ENCODE data around the gene APOC4.

APOC4 gene

DNA sequence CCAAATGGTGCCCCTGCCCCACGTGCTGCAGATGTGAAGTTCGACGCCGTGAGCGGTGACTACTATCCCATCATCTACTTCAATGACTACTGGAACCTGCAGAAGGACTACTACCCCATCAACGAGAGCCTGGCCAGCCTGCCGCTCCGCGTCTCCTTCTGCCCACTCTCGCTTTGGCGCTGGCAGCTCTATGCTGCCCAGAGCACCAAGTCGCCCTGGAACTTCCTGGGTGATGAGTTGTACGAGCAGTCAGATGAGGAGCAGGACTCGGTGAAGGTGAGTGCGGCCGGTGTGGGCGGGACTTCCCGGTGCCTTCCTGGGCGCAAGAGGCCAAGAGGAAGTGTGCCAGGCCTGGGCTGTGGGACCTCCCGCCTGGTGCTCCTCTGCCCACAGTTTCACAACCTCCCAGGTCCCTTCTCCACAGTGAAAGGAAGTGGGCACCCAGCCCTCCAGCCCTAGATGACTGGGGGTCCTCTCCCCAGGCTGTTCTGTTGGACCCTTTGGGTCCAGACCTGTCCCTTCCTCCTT, 45.2 kb downstream of the APOC4 start:
- Histone ChIP-seq H3K9ac (ENCODE audit: low read depth, low read length) (no peak overlapping the region), H3K4me1 (ENCODE audit: insufficient read depth, low read length) (no peaks in the 10 kb centered on the region), H3K27ac (ENCODE audit: low read depth, low read length) (no peak overlapping the region), H3K9me3 (ENCODE audit: insufficient read depth, low read depth, low read length) (no peaks in the 10 kb centered on the region), H3K4me3 (ENCODE audit: low read length) (no peak overlapping the region), H3K36me3 (ENCODE audit: insufficient read depth, low read length) (peaks cover 70% of the 10 kb centered on the region), H3K27me3 (ENCODE audit: insufficient read depth, low read length) (no peaks in the 10 kb centered on the region)
- 96% methylated on average over 20 of the region's 20 CpGs for WGBS

DNA sequence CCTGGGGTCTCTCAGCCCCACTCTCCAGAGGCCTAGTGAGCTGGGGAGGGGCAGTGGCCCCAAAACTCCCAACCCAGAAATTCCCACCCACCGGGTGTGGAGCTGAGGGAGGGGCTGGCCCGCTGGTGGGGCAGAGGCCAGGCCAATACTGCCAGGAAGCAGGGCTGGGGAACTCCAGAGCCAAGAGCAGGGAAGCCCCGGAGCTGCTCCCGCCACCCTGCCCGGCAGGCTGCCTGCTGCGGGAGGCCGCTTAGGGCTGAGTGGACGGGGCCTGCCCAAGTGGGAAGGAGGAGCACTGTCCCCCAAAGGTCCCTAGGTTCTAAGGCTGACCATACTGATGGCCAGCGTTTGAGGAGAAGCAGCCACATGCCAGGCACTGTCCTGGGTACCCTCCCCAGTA, 46.2 kb downstream of the APOC4 start:
- Histone ChIP-seq H3K9ac (ENCODE audit: low read depth, low read length) (no peak overlapping the region), H3K36me3 (ENCODE audit: insufficient read depth, low read length) (peaks cover 69% of the 10 kb centered on the region)

DNA sequence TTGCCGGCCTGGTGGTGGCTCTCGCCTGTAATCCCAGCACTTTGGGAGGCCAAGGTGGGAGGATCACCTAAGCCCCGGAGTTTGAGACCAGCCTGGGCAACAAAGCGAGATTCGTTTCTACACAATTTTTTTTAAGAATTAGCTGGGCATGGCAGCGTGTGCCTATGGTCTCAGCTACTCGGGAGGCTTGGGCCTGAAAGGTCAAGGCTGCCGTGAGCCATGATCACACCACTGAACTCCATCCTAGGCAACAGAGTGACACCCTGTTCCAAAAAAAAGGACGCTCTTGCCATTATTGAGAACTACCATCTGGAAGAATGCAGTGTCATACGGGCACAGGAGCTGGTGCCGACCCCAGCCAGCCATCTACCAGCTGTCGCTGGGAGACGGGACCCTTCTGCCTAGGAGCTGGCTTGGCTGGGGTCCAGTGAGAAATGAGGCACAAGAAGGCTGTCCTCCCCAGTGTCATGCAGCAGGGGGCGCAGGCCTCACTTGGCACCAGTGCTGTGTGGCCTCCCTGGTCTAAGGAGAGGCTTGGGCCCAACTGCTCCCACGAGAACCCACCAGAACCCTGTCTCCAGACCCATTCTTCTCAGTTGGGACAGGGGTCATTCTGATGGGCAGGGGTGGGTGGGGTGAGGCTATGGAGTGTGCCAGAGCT, 47.0 kb downstream of the APOC4 start:
- Histone ChIP-seq H3K4me3 (ENCODE audit: low read length) (no peak overlapping the region), H3K4me1 (ENCODE audit: insufficient read depth, low read length) (no peaks in the 10 kb centered on the region), H3K36me3 (ENCODE audit: insufficient read depth, low read length) (peaks cover 72% of the 10 kb centered on the region), H3K9me3 (ENCODE audit: insufficient read depth, low read depth, low read length) (no peaks in the 10 kb centered on the region), H3K27ac (ENCODE audit: low read depth, low read length) (no peak overlapping the region), H3K9ac (ENCODE audit: low read depth, low read length) (no peak overlapping the region), H3K27me3 (ENCODE audit: insufficient read depth, low read length) (no peaks in the 10 kb centered on the region)
- WGBS = 92% methylated on average over 15 of the region's 15 CpGs

More for the DNA sequence above, 46.2 kb downstream of the APOC4 start:
- no peaks in the 10 kb centered on the region for H3K27me3 ChIP-seq (ENCODE audit: insufficient read depth, low read length)
- WGBS = 95% methylated on average over 9 of the region's 9 CpGs
- no peak overlapping the region for H3K4me3 ChIP-seq (ENCODE audit: low read length)
- H3K4me1 ChIP-seq (ENCODE audit: insufficient read depth, low read length) = no peaks in the 10 kb centered on the region
- H3K9me3 ChIP-seq (ENCODE audit: insufficient read depth, low read depth, low read length) = no peaks in the 10 kb centered on the region
- H3K27ac ChIP-seq (ENCODE audit: low read depth, low read length) = no peak overlapping the region

DNA sequence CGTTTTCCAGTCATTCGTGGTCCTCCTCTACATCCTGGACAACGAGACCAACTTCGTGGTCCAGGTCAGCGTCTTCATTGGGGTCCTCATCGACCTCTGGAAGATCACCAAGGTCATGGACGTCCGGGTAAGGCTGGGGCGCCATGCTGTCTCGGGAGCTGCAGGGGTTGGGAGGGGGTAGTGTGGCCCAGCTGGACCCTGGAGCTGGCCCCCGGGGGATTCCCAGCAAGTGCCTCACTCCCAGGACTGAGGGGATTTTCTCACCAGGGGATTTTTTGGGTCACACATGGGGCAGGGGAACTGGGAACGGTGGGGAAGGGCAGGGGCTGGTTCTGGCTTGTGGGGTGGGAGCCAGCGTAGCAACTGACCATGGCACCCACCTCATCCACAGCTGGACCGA, 48.4 kb downstream of the APOC4 start:
- H3K27me3 ChIP-seq (ENCODE audit: insufficient read depth, low read length) = no peaks in the 10 kb centered on the region
- no peak overlapping the region for H3K9ac ChIP-seq (ENCODE audit: low read depth, low read length)
- H3K36me3 ChIP-seq (ENCODE audit: insufficient read depth, low read length) = peaks cover 61% of the 10 kb centered on the region
- 93% methylated on average over 14 of the region's 14 CpGs for WGBS
- H3K27ac ChIP-seq (ENCODE audit: low read depth, low read length) = no peak overlapping the region
- H3K4me1 ChIP-seq (ENCODE audit: insufficient read depth, low read length) = no peaks in the 10 kb centered on the region
- H3K9me3 ChIP-seq (ENCODE audit: insufficient read depth, low read depth, low read length) = no peaks in the 10 kb centered on the region
- no peak overlapping the region for H3K4me3 ChIP-seq (ENCODE audit: low read length)

DNA sequence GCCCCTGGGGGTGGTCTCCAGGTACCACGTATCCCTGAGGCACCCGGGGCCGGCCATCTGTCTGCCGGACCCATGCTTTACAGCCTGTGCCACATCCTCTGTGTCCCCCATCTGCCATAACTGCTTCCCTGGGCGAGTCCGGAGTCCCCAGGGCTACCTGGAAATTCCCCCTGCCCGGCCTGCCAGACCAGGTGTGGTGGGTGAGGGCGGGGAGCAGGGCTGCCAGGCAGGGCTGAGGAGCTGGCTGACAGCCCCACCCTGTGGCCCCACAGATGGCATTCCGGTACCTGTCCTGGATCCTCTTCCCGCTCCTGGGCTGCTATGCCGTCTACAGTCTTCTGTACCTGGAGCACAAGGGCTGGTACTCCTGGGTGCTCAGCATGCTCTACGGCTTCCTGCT, 48.9 kb downstream of the APOC4 start:
- 97% methylated on average over 12 of the region's 12 CpGs for WGBS
- Histone ChIP-seq H3K27ac (ENCODE audit: low read depth, low read length) (no peak overlapping the region), H3K9ac (ENCODE audit: low read depth, low read length) (no peak overlapping the region), H3K36me3 (ENCODE audit: insufficient read depth, low read length) (peaks cover 56% of the 10 kb centered on the region), H3K9me3 (ENCODE audit: insufficient read depth, low read depth, low read length) (no peaks in the 10 kb centered on the region), H3K4me1 (ENCODE audit: insufficient read depth, low read length) (no peaks in the 10 kb centered on the region), H3K27me3 (ENCODE audit: insufficient read depth, low read length) (no peaks in the 10 kb centered on the region), H3K4me3 (ENCODE audit: low read length) (no peak overlapping the region)

DNA sequence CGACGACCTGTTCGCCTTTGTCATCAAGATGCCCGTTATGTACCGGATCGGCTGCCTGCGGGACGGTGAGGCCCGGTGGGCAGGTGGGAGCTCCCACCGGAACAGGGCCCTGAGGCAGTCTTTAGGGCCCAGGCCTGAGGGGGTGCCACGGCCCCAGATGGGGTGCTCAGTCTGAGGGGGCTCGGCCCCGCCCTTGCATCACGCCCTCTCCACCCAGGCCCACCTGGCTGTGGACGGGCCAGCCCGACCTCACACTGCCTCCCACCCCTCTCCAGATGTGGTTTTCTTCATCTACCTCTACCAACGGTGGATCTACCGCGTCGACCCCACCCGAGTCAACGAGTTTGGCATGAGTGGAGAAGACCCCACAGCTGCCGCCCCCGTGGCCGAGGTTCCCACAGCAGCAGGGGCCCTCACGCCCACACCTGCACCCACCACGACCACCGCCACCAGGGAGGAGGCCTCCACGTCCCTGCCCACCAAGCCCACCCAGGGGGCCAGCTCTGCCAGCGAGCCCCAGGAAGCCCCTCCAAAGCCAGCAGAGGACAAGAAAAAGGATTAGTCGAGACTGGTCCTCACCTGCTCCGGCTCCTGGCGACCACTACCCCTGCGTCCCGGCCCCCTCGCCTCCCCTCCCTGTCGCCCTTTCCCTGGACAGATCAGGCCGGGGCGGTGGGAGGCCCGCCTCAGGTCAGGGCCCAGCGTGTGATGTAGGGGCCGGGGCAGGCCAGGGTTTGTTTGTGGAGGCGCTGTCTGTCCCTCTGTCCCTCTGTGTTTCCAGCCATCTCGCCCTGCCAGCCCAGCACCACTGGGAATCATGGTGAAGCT, 50.5 kb downstream of the APOC4 start:
- no peak overlapping the region for H3K9ac ChIP-seq (ENCODE audit: low read depth, low read length)
- H3K9me3 ChIP-seq (ENCODE audit: insufficient read depth, low read depth, low read length) = no peaks in the 10 kb centered on the region
- no peaks in the 10 kb centered on the region for H3K27me3 ChIP-seq (ENCODE audit: insufficient read depth, low read length)
- no peaks in the 10 kb centered on the region for H3K4me1 ChIP-seq (ENCODE audit: insufficient read depth, low read length)
- H3K27ac ChIP-seq (ENCODE audit: low read depth, low read length) = no peak overlapping the region
- no peak overlapping the region for H3K4me3 ChIP-seq (ENCODE audit: low read length)
- H3K36me3 ChIP-seq (ENCODE audit: insufficient read depth, low read length) = peaks cover 44% of the 10 kb centered on the region
- 95% methylated on average over 44 of the region's 44 CpGs for WGBS

DNA sequence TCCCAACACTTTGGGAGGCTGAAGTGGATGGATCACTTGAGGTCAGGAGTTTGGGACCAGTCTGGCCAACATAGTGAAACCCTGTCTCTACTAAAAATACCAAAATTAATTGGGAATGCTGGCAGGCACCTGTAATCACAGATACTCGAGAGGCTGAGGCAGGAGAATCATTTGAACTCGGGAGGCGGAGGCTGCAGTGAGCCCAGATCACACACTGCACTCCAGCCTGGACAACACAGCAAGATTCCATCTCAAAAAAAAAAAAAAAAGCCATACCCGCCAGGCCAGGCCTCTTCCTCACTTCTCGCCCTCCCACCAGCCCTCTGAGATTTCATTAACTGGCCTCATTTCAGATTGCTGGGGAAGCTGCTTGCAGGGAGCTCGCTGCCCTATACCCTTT, 51.5 kb downstream of the APOC4 start:
- Histone ChIP-seq H3K9me3 (ENCODE audit: insufficient read depth, low read depth, low read length) (no peaks in the 10 kb centered on the region), H3K4me3 (ENCODE audit: low read length) (no peak overlapping the region), H3K27ac (ENCODE audit: low read depth, low read length) (no peak overlapping the region), H3K36me3 (ENCODE audit: insufficient read depth, low read length) (peaks cover 38% of the 10 kb centered on the region), H3K4me1 (ENCODE audit: insufficient read depth, low read length) (no peaks in the 10 kb centered on the region), H3K27me3 (ENCODE audit: insufficient read depth, low read length) (no peaks in the 10 kb centered on the region), H3K9ac (ENCODE audit: low read depth, low read length) (no peak overlapping the region)
- WGBS = 90% methylated on average over 6 of the region's 6 CpGs

DNA sequence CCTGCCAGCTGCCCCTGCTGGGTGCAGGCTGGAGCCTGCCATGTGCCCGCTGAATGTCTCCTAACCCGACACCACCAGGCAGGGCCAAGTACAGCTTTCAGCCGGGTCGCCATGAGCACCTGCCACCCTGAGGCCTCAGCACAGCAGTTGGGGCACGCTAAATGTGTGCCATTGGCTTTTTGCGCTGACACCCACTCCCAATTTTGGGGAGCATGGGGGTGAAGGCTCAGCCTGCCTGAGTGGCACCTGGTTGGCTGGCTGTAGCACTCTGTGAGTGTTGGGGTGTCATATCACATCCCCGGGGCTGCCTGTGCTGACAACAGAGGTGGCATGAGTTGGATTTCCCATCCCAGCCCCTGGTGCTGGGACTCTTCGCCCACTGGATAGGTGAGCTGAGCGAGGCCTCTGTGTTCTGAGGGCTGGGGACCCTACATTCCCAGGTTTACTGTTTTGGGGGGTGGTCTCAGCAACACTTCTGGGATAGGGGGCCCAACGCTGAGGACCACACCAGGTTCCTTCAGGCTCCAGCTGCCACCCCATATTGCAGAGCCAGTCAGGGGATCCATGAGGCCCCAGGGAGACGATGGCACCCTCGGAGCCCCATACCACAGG, 52.0 kb downstream of the APOC4 start:
- H3K36me3 ChIP-seq (ENCODE audit: insufficient read depth, low read length) = peaks cover 36% of the 10 kb centered on the region
- WGBS = 96% methylated on average over 12 of the region's 12 CpGs
- H3K9ac ChIP-seq (ENCODE audit: low read depth, low read length) = no peak overlapping the region

More for the DNA sequence above, 52.0 kb downstream of the APOC4 start:
- Histone ChIP-seq H3K4me3 (ENCODE audit: low read length) (no peak overlapping the region), H3K4me1 (ENCODE audit: insufficient read depth, low read length) (no peaks in the 10 kb centered on the region), H3K27me3 (ENCODE audit: insufficient read depth, low read length) (no peaks in the 10 kb centered on the region), H3K9me3 (ENCODE audit: insufficient read depth, low read depth, low read length) (no peaks in the 10 kb centered on the region), H3K27ac (ENCODE audit: low read depth, low read length) (no peak overlapping the region)
